HepG2 (cell line): Measurements from ENCODE around the gene SETD1A. TPM values are rescaled to one million over a fixed set of nuclear protein-coding genes. Genes with fewer than 3 reads are reported as not detected.

Experiments
- ATAC-seq: fragments of 200-7000 bp; cut with Tn5 transposase; 3 replicates; pipeline ENCODE4 v1.9.1; 2020; ENCODE audit warnings: mild to moderate bottlenecking, moderate library complexity
- Bru-seq: library from RNA; stranded (reverse); fragments of 400-500 nt; gene quantifications from one replicate; lab custom pipeline; 2021; lab: Mats Ljungman, UMichigan
- BruChase-seq, 2 experiments: library from RNA; stranded (reverse); fragments of 400-500 nt; gene quantifications; one replicate each; lab custom pipeline; 2021; lab: Mats Ljungman, UMichigan
- BruUV-seq: library from RNA; stranded (reverse); fragments of 400-500 nt; replicated peaks from 2 replicates; lab custom pipeline; 2021; lab: Mats Ljungman, UMichigan
- CTCF ChIA-PET: fragments of 300-600 bp; formaldehyde crosslinking; extraction: SDS; loops from one replicate; lab custom pipeline; 2021; ENCODE audit warnings: low total read pairs, inconsistent platforms, low intra/inter-chr PET ratio; lab: Yijun Ruan, JAX
- POLR2A ChIA-PET: fragments of 350-600 bp; sonication (Branson Sonifier 250); formaldehyde crosslinking; loops from one replicate; lab custom pipeline; 2020; ENCODE audit warnings: antibody characterized with exemption, inconsistent platforms; lab: Yijun Ruan, JAX
- DNase-seq: peaks from one replicate; pipeline ENCODE4 v3.0.0-alpha.2; 2015; ENCODE audit warnings: low spot score
- FAIRE-seq: peaks from 3 replicates; lab custom pipeline; 2011; peaks lifted over from hg19 to GRCh38; lab: Jason Lieb, UNC
- H2AFZ ChIP-seq: one replicate; pipeline ENCODE4 v1.6.1; 2011; ENCODE audit warnings: low read length, inconsistent platforms
- H3K27ac ChIP-seq: fragments of 300-600 bp; 3 replicates; pipeline ENCODE4 v1.8.0; 2011; ENCODE audit warnings: mixed run types, mild to moderate bottlenecking, mixed read lengths, low read length, inconsistent platforms; ENCODE audit not compliant: insufficient read depth; ENCODE audit errors: extremely low read length
- H3K27me3 ChIP-seq, 2 experiments: fragments of 200-600 bp in 1 of 2; 2 replicates in 1 of 2; 3 replicates in 1 of 2; pipeline versions ENCODE4 v1.6.0 to v1.8.0; 2011; ENCODE audit warnings: low read length in 2 of 2, mild to moderate bottlenecking in 2 of 2, moderate library complexity in 2 of 2, inconsistent platforms in 1 of 2; ENCODE audit not compliant: insufficient read depth in 2 of 2, control insufficient read depth in 1 of 2
- H3K36me3 ChIP-seq, 2 experiments: fragments of 200-600 bp in 1 of 2; replicated peaks in 1 of 2; 2 replicates in 1 of 2; 3 replicates in 1 of 2; pipeline versions ENCODE4 v1.5.1 to v1.8.0; 2011; ENCODE audit warnings: low read length in 2 of 2, inconsistent platforms in 1 of 2; ENCODE audit not compliant: insufficient read depth in 2 of 2, control insufficient read depth in 1 of 2
- H3K4me1 ChIP-seq: 2 replicates; pipeline ENCODE4 v1.5.1; 2012; ENCODE audit warnings: low read length, inconsistent platforms; ENCODE audit not compliant: insufficient read depth
- H3K4me2 ChIP-seq: 2 replicates; pipeline ENCODE4 v1.6.0; 2011; ENCODE audit warnings: low read depth, low read length, inconsistent platforms
- H3K4me3 ChIP-seq, 3 experiments: fragments of 200-600 bp in 1 of 3; sonication (generic), shearing (Covaris generic) in 1 of 3; replicated peaks in 1 of 3; 2 replicates each; pipeline ENCODE4 v1.5.1; 2011 to 2016; ENCODE audit warnings: low read length in 3 of 3, inconsistent platforms in 2 of 3, low read depth in 2 of 3, mild to moderate bottlenecking in 2 of 3, control low read depth in 1 of 3, mixed read lengths in 1 of 3; ENCODE audit not compliant: insufficient read depth in 1 of 3
- H3K79me2 ChIP-seq: one replicate; pipeline ENCODE4 v1.6.1; 2011; ENCODE audit warnings: low read length, inconsistent platforms; ENCODE audit not compliant: insufficient read depth
- H3K9ac ChIP-seq: 2 replicates; pipeline ENCODE4 v1.6.0; 2011; ENCODE audit warnings: mild to moderate bottlenecking, low read depth, low read length, inconsistent platforms; ENCODE audit not compliant: insufficient read depth
- H3K9me3 ChIP-seq: 2 replicates; pipeline ENCODE4 v1.5.1; 2012; ENCODE audit warnings: mild to moderate bottlenecking, low read length
- H4K20me1 ChIP-seq: 2 replicates; pipeline ENCODE4 v1.6.0; 2011; ENCODE audit warnings: inconsistent platforms, mild to moderate bottlenecking, low read length, moderate library complexity; ENCODE audit not compliant: insufficient read depth
- MTA1 ChIP-seq: sonication (generic); formaldehyde crosslinking; IDR thresholded peaks from 2 replicates; pipeline ENCODE4 v1.4.0; 2020; ENCODE audit warnings: missing genetic modification reagents, mild to moderate bottlenecking, borderline replicate concordance
- NAIF1 ChIP-seq: sonication (generic); formaldehyde crosslinking; IDR thresholded peaks from 2 replicates; pipeline ENCODE4 v1.5.0; 2020; ENCODE audit warnings: mild to moderate bottlenecking, missing genetic modification reagents, borderline replicate concordance
- PBX3 ChIP-seq: sonication (generic); formaldehyde crosslinking; IDR thresholded peaks from 2 replicates; pipeline ENCODE4 v1.8.1; 2023; ENCODE audit warnings: missing genetic modification reagents, inconsistent platforms, borderline replicate concordance
- TMF1 ChIP-seq: sonication (generic); formaldehyde crosslinking; IDR thresholded peaks from 2 replicates; pipeline ENCODE4 v1.8.1; 2022; ENCODE audit warnings: low read depth, missing genetic modification reagents
- U2AF1 ChIP-seq: fragments of 200-400 bp; formaldehyde crosslinking; optimal IDR thresholded peaks from 2 replicates; pipeline ENCODE3; 2017; ENCODE audit warnings: mild to moderate bottlenecking, low read depth, low read length
- YEATS4 ChIP-seq: sonication (generic); formaldehyde crosslinking; IDR thresholded peaks from 2 replicates; pipeline ENCODE4 v1.4.0; 2020; ENCODE audit warnings: missing genetic modification reagents, borderline replicate concordance
- ZNF260 ChIP-seq: sonication (generic); formaldehyde crosslinking; IDR thresholded peaks from 2 replicates; pipeline ENCODE4 v1.4.0; 2020; ENCODE audit warnings: missing genetic modification reagents, low read depth, mild to moderate bottlenecking, borderline replicate concordance
- ZNF619 ChIP-seq: sonication (generic); formaldehyde crosslinking; IDR thresholded peaks from 2 replicates; pipeline ENCODE4 v1.4.0; 2020; ENCODE audit warnings: mild to moderate bottlenecking, missing genetic modification reagents
- ZSCAN31 ChIP-seq: sonication (generic); formaldehyde crosslinking; IDR thresholded peaks from 2 replicates; pipeline ENCODE4 v1.5.0; 2020; ENCODE audit warnings: low read depth, mild to moderate bottlenecking, missing genetic modification reagents
- WGBS: methylation state at CpG from one replicate; pipeline ENCODE4 v1.1.6; 2017; ENCODE audit warnings: low lambda C conversion rate; 5-methylcytosine and 5-hydroxymethylcytosine counted together
- in situ Hi-C: cut with HindIII; loops from 2 replicates; pipeline ENCODE4 v1.10.0; 2017; ENCODE audit warnings: low pct_unique_long_range_greater_than_20kb; ENCODE audit not compliant: extremely low pct_ligation_motif_present
- intact Hi-C: fragments of 100-400 bp; cut with micrococcal nuclease; formaldehyde crosslinking; loops from one replicate; pipeline ENCODE4 v1.10.0; 2022; ENCODE audit not compliant: unreplicated experiment
- long read RNA-seq, 2 experiments: library from RNA in 1 of 2; library from polyadenylated mRNA in 1 of 2; stranded (forward) in 1 of 2; unstranded in 1 of 2; transcript quantifications; one replicate each; pipeline ENCODE4 v2.0.0, GENCODE V29; 2019 to 2022
- polyA minus RNA-seq, 3 experiments: library from RNA; depleted of rRNA, polyadenylated mRNA; stranded (reverse); fragments of >200 nt; gene quantifications; 2 replicates each; pipeline ENCODE4 v1.2.3, GENCODE V29; 2011; ENCODE audit warnings: low replicate concordance in 1 of 3
- polyA plus RNA-seq, 8 experiments: library from polyadenylated mRNA; depleted of rRNA in 3 of 8; stranded (reverse) in 7 of 8; unstranded in 1 of 8; fragments of >200 nt; fragmentation: Illumina TruSeq in 4 of 8; extraction: Trizol in 4 of 8; gene quantifications; 2 replicates each; pipeline versions ENCODE4 v1.2.1 to v1.2.3, GENCODE V29; 2011 to 2016; ENCODE audit warnings: low read depth in 4 of 8, missing spikeins in 1 of 8, mixed read lengths in 1 of 8; ENCODE audit not compliant: insufficient read depth in 1 of 8
- total RNA-seq, 5 experiments: library from RNA; depleted of rRNA; stranded (reverse); fragments of >200 nt; fragmentation: Illumina TruSeq; extraction: Trizol; gene quantifications; 2 replicates each; pipeline ENCODE4 v1.2.3, GENCODE V29; 2016; ENCODE audit warnings: low read depth in 1 of 5
- TF ChIP-seq, protein P1 (sequence below): sonication (generic); formaldehyde crosslinking; IDR thresholded peaks from 2 replicates; pipeline ENCODE4 v1.5.0; 2020; ENCODE audit warnings: missing genetic modification reagents, mild to moderate bottlenecking, borderline replicate concordance
- TF ChIP-seq, protein P2 (sequence below): sonication (generic); formaldehyde crosslinking; IDR thresholded peaks from 2 replicates; pipeline ENCODE4 v1.8.0; 2022; ENCODE audit warnings: low read depth, missing genetic modification reagents

SETD1A gene
- total RNA-seq (2016; rRNA removed; fragmentation: Illumina TruSeq; extraction: Trizol) (3.6 and 5.6 TPM in 2 replicates), polyA plus RNA-seq (2011; rRNA removed) (3.2 and 3.8 TPM in 2 replicates), polyA minus RNA-seq (2011; rRNA and poly(A)+ RNA removed; ENCODE audit: low replicate concordance) (5.5 and 8.7 TPM in 2 replicates), Bru-seq, nascent RNA (percentile 77 among the genes with signal in this experiment), BruChase-seq, experiment 1, labeled RNA remaining after a 6-hour chase (percentile 93 among the genes with signal in this experiment), BruChase-seq, experiment 2, labeled RNA remaining after a 2-hour chase (percentile 88 among the genes with signal in this experiment)
- total RNA-seq (2016; cell fraction: cytosol; rRNA removed; fragmentation: Illumina TruSeq; extraction: Trizol; ENCODE audit: low read depth): 7.1 and 10.5 TPM in 2 replicates
- total RNA-seq (2016; cell fraction: insoluble cytoplasmic fraction; rRNA removed; fragmentation: Illumina TruSeq; extraction: Trizol): 3.1 and 5.4 TPM in 2 replicates
- 4.3 and 6.1 TPM in 2 replicates for total RNA-seq (2016; cell fraction: membrane; rRNA removed; fragmentation: Illumina TruSeq; extraction: Trizol)
- total RNA-seq (2016; cell fraction: nucleus; rRNA removed; fragmentation: Illumina TruSeq; extraction: Trizol): 6.3 and 8.6 TPM in 2 replicates
- polyA plus RNA-seq (2011; cell fraction: cytosol; rRNA removed): 1.6 and 2.0 TPM in 2 replicates
- polyA plus RNA-seq (2011; cell fraction: nucleus; rRNA removed): 23.9 and 35.1 TPM in 2 replicates
- polyA plus RNA-seq (2012): 15.4 and 28.2 TPM in 2 replicates
- 0.57 and 1.4 TPM in 2 replicates for polyA plus RNA-seq (2016; cell fraction: cytosol; fragmentation: Illumina TruSeq; extraction: Trizol; ENCODE audit: low read depth)
- polyA plus RNA-seq (2016; cell fraction: insoluble cytoplasmic fraction; fragmentation: Illumina TruSeq; extraction: Trizol; ENCODE audit: low read depth): 10.9 and 15.4 TPM in 2 replicates
- polyA plus RNA-seq (2016; cell fraction: membrane; fragmentation: Illumina TruSeq; extraction: Trizol; ENCODE audit: low read depth): 2.9 and 3.9 TPM in 2 replicates
- 43.7 and 55.5 TPM in 2 replicates for polyA plus RNA-seq (2016; cell fraction: nucleus; fragmentation: Illumina TruSeq; extraction: Trizol; ENCODE audit: insufficient read depth, low read depth)
- 2.8 and 3.1 TPM in 2 replicates for polyA minus RNA-seq (2011; cell fraction: cytosol; rRNA and poly(A)+ RNA removed)
- polyA minus RNA-seq (2011; cell fraction: nucleus; rRNA and poly(A)+ RNA removed): 7.0 and 11.2 TPM in 2 replicates
- long read RNA-seq, experiment 1, partial matches to known transcripts: 9 of 9 reads
- long read RNA-seq, experiment 1, other reads (novel, unspliced or antisense): 0 of 9 reads
- long read RNA-seq, experiment 2, full-length matches to known transcripts: 2 of 70 reads
- long read RNA-seq, experiment 2, partial matches to known transcripts: 45 of 70 reads
- long read RNA-seq, experiment 2, other reads (novel, unspliced or antisense): 23 of 70 reads

- no peaks in the 10 kb centered on the region; a peak in 1 of 5 replicates for H3K27me3 ChIP-seq
- no peak for FAIRE-seq
- H3K79me2 ChIP-seq: peaks cover 15% of the 10 kb centered on the region
- peak within 1 kb of the TSS; percentile 97 for H3K27ac ChIP-seq
- H3K9ac ChIP-seq: peak within 1 kb of the TSS; percentile 100
- peak within 1 kb of the TSS; percentile 81 for H2AFZ ChIP-seq
- DNase-seq: peak; percentile 93
- peak within 1 kb of the TSS; percentile 84 to 98 (median 93) for H3K4me3 ChIP-seq
- H3K4me1 ChIP-seq: peaks cover 56% of the 10 kb centered on the region
- no peaks in the 10 kb centered on the region for H3K9me3 ChIP-seq
- ATAC-seq: peak; percentile 65
- peaks cover 21 to 38% of the 10 kb centered on the region in 2 experiments for H3K36me3 ChIP-seq
- BruUV-seq: no TSS peak
- CTCF ChIA-PET: no interaction called here
- intact Hi-C loops (loop anchor here (10.0 kb wide), 2 partner anchors 137 to 187 kb away; partner anchors contain the start of gene VKORC1), in situ Hi-C loops (no loop called here)
- under 1% methylated on average over 43 of the region's 85 CpGs for WGBS
- POLR2A ChIA-PET: interaction anchor here (0.7 kb wide), 1 partner anchor 210 kb away, joined by 3 read pairs; the partner anchor contains the start of gene PHKG2
- H3K4me2 ChIP-seq: peak within 1 kb of the TSS; percentile 99
- peaks cover 5% of the 10 kb centered on the region; the same call in 1 of the 2 replicates for H4K20me1 ChIP-seq
- peak; percentile 52 for TF ChIP-seq ZSCAN31 (CRISPR knock-in tag)
- TF ChIP-seq, protein P1, sequence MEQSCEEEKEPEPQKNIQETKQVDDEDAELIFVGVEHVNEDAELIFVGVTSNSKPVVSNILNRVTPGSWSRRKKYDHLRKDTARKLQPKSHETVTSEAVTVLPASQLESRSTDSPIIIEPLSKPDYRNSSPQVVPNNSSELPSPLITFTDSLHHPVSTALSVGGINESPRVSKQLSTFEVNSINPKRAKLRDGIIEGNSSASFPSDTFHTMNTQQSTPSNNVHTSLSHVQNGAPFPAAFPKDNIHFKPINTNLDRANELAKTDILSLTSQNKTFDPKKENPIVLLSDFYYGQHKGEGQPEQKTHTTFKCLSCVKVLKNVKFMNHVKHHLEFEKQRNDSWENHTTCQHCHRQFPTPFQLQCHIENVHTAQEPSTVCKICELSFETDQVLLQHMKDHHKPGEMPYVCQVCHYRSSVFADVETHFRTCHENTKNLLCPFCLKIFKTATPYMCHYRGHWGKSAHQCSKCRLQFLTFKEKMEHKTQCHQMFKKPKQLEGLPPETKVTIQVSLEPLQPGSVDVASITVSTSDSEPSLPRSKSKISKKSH (CRISPR knock-in tag): no peak
- TF ChIP-seq ZNF619 (CRISPR knock-in tag): 0 out of 2 replicates have a peak, but pooled peaks have one; percentile 78
- no peak for TF ChIP-seq PBX3 (CRISPR knock-in tag)
- TF ChIP-seq YEATS4 (CRISPR knock-in tag): peak; percentile 46; the same call in 1 of the 2 replicates
- TF ChIP-seq ZNF260 (CRISPR knock-in tag): no peak
- TF ChIP-seq, protein P2, sequence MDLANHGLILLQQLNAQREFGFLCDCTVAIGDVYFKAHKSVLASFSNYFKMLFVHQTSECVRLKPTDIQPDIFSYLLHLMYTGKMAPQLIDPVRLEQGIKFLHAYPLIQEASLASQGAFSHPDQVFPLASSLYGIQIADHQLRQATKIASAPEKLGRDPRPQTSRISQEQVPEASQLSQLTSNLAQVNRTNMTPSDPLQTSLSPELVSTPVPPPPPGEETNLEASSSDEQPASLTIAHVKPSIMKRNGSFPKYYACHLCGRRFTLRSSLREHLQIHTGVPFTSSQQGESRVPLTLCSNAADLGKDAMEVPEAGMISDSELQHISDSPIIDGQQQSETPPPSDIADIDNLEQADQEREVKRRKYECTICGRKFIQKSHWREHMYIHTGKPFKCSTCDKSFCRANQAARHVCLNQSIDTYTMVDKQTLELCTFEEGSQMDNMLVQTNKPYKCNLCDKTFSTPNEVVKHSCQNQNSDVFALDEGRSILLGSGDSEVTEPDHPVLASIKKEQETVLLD (CRISPR knock-in tag): peak; percentile 88
- TF ChIP-seq TMF1 (CRISPR knock-in tag): peak; percentile 69
- TF ChIP-seq U2AF1: peak; percentile 99
- TF ChIP-seq NAIF1 (CRISPR knock-in tag): no peak
- peak; percentile 62; the same call in 1 of the 2 replicates for TF ChIP-seq MTA1
These were observed at the start of gene SETD1A for GRCh38 chr16:30957456-30958174. Gene SETD1A (plus strand): TSS chr16:30957754. CDS start chr16:30958732, 978 bp downstream.
